K562 (cell line): ENCODE data around the gene YIF1A. TPM values are rescaled to one million over a fixed set of nuclear protein-coding genes. Genes with fewer than 3 reads are reported as not detected.

ENCODE experiments used
- CBX8 ChIP-seq: fragments of 200-600 bp; sonication (generic); IDR thresholded peaks from 2 replicates; pipeline ENCODE4 v1.6.1; 2012; ENCODE audit warnings: borderline replicate concordance, mixed run types, low read depth, mild to moderate bottlenecking, moderate library complexity, mixed read lengths, low read length, control low read depth, inconsistent platforms; ENCODE audit not compliant: poor library complexity, severe bottlenecking; ENCODE audit errors: extremely low read depth
- DMBX1 ChIP-seq: fragments of 250-450 bp; sonication (Bioruptor Pico); IDR thresholded peaks from 2 replicates; pipeline ENCODE4 v1.8.0; 2022; ENCODE audit warnings: inconsistent platforms, mild to moderate bottlenecking, moderate library complexity, borderline replicate concordance
- FOS ChIP-seq: IDR thresholded peaks from 3 replicates; pipeline ENCODE4 v1.6.1; 2011; ENCODE audit not compliant: insufficient read length; ENCODE audit errors: extremely low read depth
- GTF2A2 ChIP-seq: IDR thresholded peaks from 2 replicates; pipeline ENCODE4 v1.6.1; 2016; ENCODE audit warnings: mild to moderate bottlenecking, missing genetic modification characterization, missing compliant biosample characterization
- GTF2B ChIP-seq: IDR thresholded peaks from 2 replicates; pipeline ENCODE4 v1.6.1; 2011; ENCODE audit not compliant: insufficient read length; ENCODE audit errors: extremely low read depth
- JUN ChIP-seq, 2 experiments: sonication (generic) in 1 of 2; formaldehyde crosslinking in 1 of 2; IDR thresholded peaks; 2 replicates each; pipeline versions ENCODE4 v1.6.1 to v1.8.0; 2012 to 2022; ENCODE audit warnings: borderline replicate concordance in 2 of 2, mild to moderate bottlenecking in 2 of 2, improper control_type of control experiment in 1 of 2, low read depth in 1 of 2, low read length in 1 of 2, missing genetic modification reagents in 1 of 2
- LEF1 ChIP-seq: fragments of 450-650 bp; IDR thresholded peaks from 2 replicates; pipeline ENCODE4 v1.6.1; 2016; ENCODE audit warnings: mild to moderate bottlenecking
- MYC ChIP-seq, 2 experiments: fragments of 250-450 bp in 1 of 2; sonication (Bioruptor Pico) in 1 of 2; IDR thresholded peaks; 2 replicates each; pipeline versions ENCODE4 v1.5.1 to v1.6.1; 2012 to 2021; ENCODE audit warnings: low read depth in 2 of 2, borderline replicate concordance in 1 of 2, improper control_type of control experiment in 1 of 2, low read length in 1 of 2, mild to moderate bottlenecking in 1 of 2, moderate library complexity in 1 of 2
- NCOA4 ChIP-seq: fragments of 450-650 bp; IDR thresholded peaks from 2 replicates; pipeline ENCODE4 v1.6.1; 2018; ENCODE audit warnings: mild to moderate bottlenecking; ENCODE audit not compliant: partially characterized antibody
- PHB ChIP-seq: fragments of 250-450 bp; sonication (Bioruptor Pico); IDR thresholded peaks from 2 replicates; pipeline ENCODE4 v1.5.0; 2021
- PHF20 ChIP-seq: fragments of 450-650 bp; IDR thresholded peaks from 2 replicates; pipeline ENCODE4 v1.6.1; 2018; ENCODE audit not compliant: partially characterized antibody
- PRDM10 ChIP-seq: fragments of 450-650 bp; IDR thresholded peaks from 2 replicates; pipeline ENCODE4 v1.6.1; 2018; ENCODE audit not compliant: partially characterized antibody
- STAG1 ChIP-seq: sonication (generic); formaldehyde crosslinking; IDR thresholded peaks from 2 replicates; pipeline ENCODE4 v1.5.0; 2020; ENCODE audit warnings: missing genetic modification reagents, borderline replicate concordance
- STAT6 ChIP-seq: sonication (generic); formaldehyde crosslinking; IDR thresholded peaks from 2 replicates; pipeline ENCODE4 v1.8.1; 2023; ENCODE audit warnings: mild to moderate bottlenecking, missing genetic modification reagents
- TBL1XR1 ChIP-seq, 2 experiments: IDR thresholded peaks; 2 replicates each; pipeline ENCODE4 v1.6.1; 2012; ENCODE audit warnings: improper control_type of control experiment in 2 of 2, low read length in 2 of 2, mild to moderate bottlenecking in 1 of 2
- ZBTB9 ChIP-seq: fragments of 450-650 bp; formaldehyde crosslinking; IDR thresholded peaks from 2 replicates; pipeline ENCODE4 v1.4.0; 2020; ENCODE audit warnings: mild to moderate bottlenecking, moderate library complexity
- ZC3H4 ChIP-seq: sonication (generic); formaldehyde crosslinking; IDR thresholded peaks from 2 replicates; pipeline ENCODE4 v1.9.0; 2021; ENCODE audit warnings: missing genetic modification reagents, borderline replicate concordance
- ZFP1 ChIP-seq: fragments of 450-650 bp; formaldehyde crosslinking; IDR thresholded peaks from 2 replicates; pipeline ENCODE4 v1.4.0; 2020; ENCODE audit warnings: mild to moderate bottlenecking, mixed read lengths
- ZNF239 ChIP-seq: fragments of 250-450 bp; sonication (Bioruptor Pico); IDR thresholded peaks from 2 replicates; pipeline ENCODE4 v1.4.0; 2020; ENCODE audit warnings: mild to moderate bottlenecking
- polyA plus RNA-seq, 8 experiments: library from polyadenylated mRNA; depleted of rRNA in 4 of 8; stranded (reverse) in 5 of 8; unstranded in 3 of 8; fragments of >200 nt; fragmentation: Nextera tagmentation in 2 of 8; fragmentation: Illumina TruSeq in 1 of 8; extraction: Ambion mirVana in 2 of 8; extraction: Trizol in 1 of 8; gene quantifications; 2 replicates each; pipeline versions ENCODE4 v1.2.1 to v1.2.3, GENCODE V29; 2011 to 2014; ENCODE audit warnings: inconsistent platforms in 1 of 8, missing spikeins in 1 of 8
- total RNA-seq, 7 experiments: library from RNA; depleted of rRNA in 6 of 7; stranded (reverse); fragments of >200 nt in 6 of 7; fragmentation: Illumina TruSeq in 2 of 7; extraction: Trizol in 2 of 7; gene quantifications; 2 replicates each; pipeline versions ENCODE4 v1.2.1 to v1.2.3, GENCODE V29; 2011 to 2021; ENCODE audit warnings: low replicate concordance in 1 of 7

Gene YIF1A
- total and polyA plus RNA-seq, 9 of the 15 experiments (the other 6 are each of a cell fraction or from before 2014, with no cell fraction given) = 8.6 to 121 (median 77.2) TPM

- TF ChIP-seq STAT6 (peak; percentile 91; the same call in 1 of the 2 replicates), ZC3H4 (CRISPR knock-in tag) (no peak), STAG1 (CRISPR knock-in tag) (peak; percentile 86; the same call in 1 of the 2 replicates), JUN (IDR thresholded peaks at IDR 0.05; ENCODE audit: borderline replicate concordance, low read depth, low read length) (no peak), JUN (CRISPR knock-in tag; IDR thresholded peaks at IDR 0.05; ENCODE audit: borderline replicate concordance) (no peak), PHB (no peak), GTF2A2 (tag) (no peak), PRDM10 (no peak), LEF1 (no peak), PHF20 (peak; percentile 67), FOS (no peak), GTF2B (no peak), TBL1XR1 (IDR thresholded peaks at IDR 0.05; ENCODE audit: low read length in 2 of 2) (no peak), NCOA4 (no peak), ZNF239 (CRISPR knock-in tag) (no peak), ZFP1 (CRISPR knock-in tag) (no peak), CBX8 (no peak), ZBTB9 (CRISPR knock-in tag) (no peak), DMBX1 (CRISPR knock-in tag) (no peak), MYC (IDR thresholded peaks at IDR 0.05; ENCODE audit: low read depth, low read length) (no peak), MYC (CRISPR knock-in tag; IDR thresholded peaks at IDR 0.05; ENCODE audit: borderline replicate concordance, low read depth) (no peak)
These were observed 23.1 kb upstream of the YIF1A start (continued) for GRCh38 chr11:66311965-66312548.
